ENCODE results near the gene POU2AF1.
"Not testable (repeated sequence)": the region's sequence is repeated elsewhere in the genome, so short reads cannot be mapped to it uniquely, and the experiment has no call there.

The POU2AF1 gene

GRCh38 chr11:111411456-111411855 lies 32.4 kb upstream of the POU2AF1 start:
- FAIRE-seq (no peak), DNase-seq (ENCODE audit: extremely low spot score, insufficient read length, low read depth) (no peak)

- DNase-seq (ENCODE audit: extremely low spot score, insufficient read length, low read depth) (no peak), FAIRE-seq (no peak)
Measured at GRCh38 chr11:111410951-111411350, 31.9 kb upstream of the POU2AF1 start.

GRCh38 chr11:111409915-111410314 lies 30.8 kb upstream of the POU2AF1 start:
- DNase-seq (ENCODE audit: extremely low spot score, insufficient read length, low read depth), result peak; percentile 18
- peak; percentile 94 for FAIRE-seq

- FAIRE-seq, result peak; percentile 87
- no peak for DNase-seq (ENCODE audit: extremely low spot score, insufficient read length, low read depth)
Measured at GRCh38 chr11:111408789-111409727, 30.0 kb upstream of the POU2AF1 start.

- FAIRE-seq, result no peak
Measured at GRCh38 chr11:111407652-111408051, 28.6 kb upstream of the POU2AF1 start.

GRCh38 chr11:111406589-111406988 lies 27.5 kb upstream of the POU2AF1 start:
- no peak for DNase-seq (ENCODE audit: extremely low spot score, insufficient read length, low read depth)
- no peak for FAIRE-seq

More at GRCh38 chr11:111407652-111408051, 28.6 kb upstream of the POU2AF1 start:
- no peak for DNase-seq (ENCODE audit: extremely low spot score, insufficient read length, low read depth)

GRCh38 chr11:111406091-111406490 lies 27.0 kb upstream of the POU2AF1 start:
- DNase-seq (ENCODE audit: extremely low spot score, insufficient read length, low read depth), result no peak
- no peak for FAIRE-seq

- FAIRE-seq, result no peak
- no peak for DNase-seq (ENCODE audit: extremely low spot score, insufficient read length, low read depth)
Measured at GRCh38 chr11:111405551-111405950, 26.5 kb upstream of the POU2AF1 start.

- FAIRE-seq, result no peak
- no peak for DNase-seq (ENCODE audit: extremely low spot score, insufficient read length, low read depth)
Measured at GRCh38 chr11:111403051-111403726, 24.1 kb upstream of the POU2AF1 start.

- no peak for FAIRE-seq
- DNase-seq (ENCODE audit: extremely low spot score, insufficient read length, low read depth), result no peak
Measured at GRCh38 chr11:111402411-111402810, 23.3 kb upstream of the POU2AF1 start.

GRCh38 chr11:111401957-111402356 lies 22.9 kb upstream of the POU2AF1 start:
- not testable (repeated sequence) for FAIRE-seq; DNase-seq (ENCODE audit: extremely low spot score, insufficient read length, low read depth)

- FAIRE-seq (peak; percentile 64), DNase-seq (ENCODE audit: extremely low spot score, insufficient read length, low read depth) (no peak)
Measured at GRCh38 chr11:111400595-111400994, 21.5 kb upstream of the POU2AF1 start.

GRCh38 chr11:111399187-111400031 lies 20.3 kb upstream of the POU2AF1 start:
- DNase-seq (ENCODE audit: extremely low spot score, insufficient read length, low read depth) (no peak), FAIRE-seq (peak; percentile 53)

- DNase-seq (ENCODE audit: extremely low spot score, insufficient read length, low read depth) (no peak), FAIRE-seq (no peak)
Measured at GRCh38 chr11:111397034-111397433, 18.0 kb upstream of the POU2AF1 start.

- FAIRE-seq (no peak), DNase-seq (ENCODE audit: extremely low spot score, insufficient read length, low read depth) (no peak)
Measured at GRCh38 chr11:111395749-111396148, 16.7 kb upstream of the POU2AF1 start.

- FAIRE-seq (no peak), DNase-seq (ENCODE audit: extremely low spot score, insufficient read length, low read depth) (no peak)
Measured at GRCh38 chr11:111395081-111395480, 16.0 kb upstream of the POU2AF1 start.

GRCh38 chr11:111394147-111394546 lies 15.1 kb upstream of the POU2AF1 start:
- not testable (repeated sequence) for FAIRE-seq; DNase-seq (ENCODE audit: extremely low spot score, insufficient read length, low read depth)

GRCh38 chr11:111393585-111393984 lies 14.5 kb upstream of the POU2AF1 start:
- DNase-seq (ENCODE audit: extremely low spot score, insufficient read length, low read depth), result no peak
- no peak for FAIRE-seq

GRCh38 chr11:111393096-111393495 lies 14.0 kb upstream of the POU2AF1 start:
- FAIRE-seq (no peak), DNase-seq (ENCODE audit: extremely low spot score, insufficient read length, low read depth) (no peak)

- DNase-seq (ENCODE audit: extremely low spot score, insufficient read length, low read depth) (no peak), FAIRE-seq (no peak)
Measured at GRCh38 chr11:111392552-111392951, 13.5 kb upstream of the POU2AF1 start.
